Inferior parietal cortex (tissue), 1 donor: ENCODE measurements around the gene KIAA1671.

Source experiments
- DNase-seq: peaks from one replicate; pipeline ENCODE4 v3.0.0-alpha.2; 2016; ENCODE audit errors: extremely low spot score

KIAA1671 gene

DNA sequence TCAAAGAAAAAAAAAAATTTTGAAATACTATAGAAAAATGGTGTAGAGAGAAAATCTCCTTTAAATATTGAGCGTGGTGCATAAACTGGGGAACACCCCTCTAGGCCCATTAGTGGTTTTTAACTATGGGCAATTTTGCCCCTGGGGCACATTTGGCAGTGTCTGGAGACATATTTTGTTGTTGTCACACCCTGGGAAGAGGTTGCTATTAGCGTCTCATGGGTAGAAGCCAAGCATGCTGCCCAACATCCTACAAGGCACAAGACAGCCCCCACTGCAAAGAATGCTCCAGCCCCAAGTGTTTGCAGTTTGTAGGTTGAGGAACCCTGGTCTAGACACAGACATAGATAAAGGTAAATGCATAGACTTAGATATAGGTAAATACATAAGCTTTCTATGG lies 92.6 kb downstream of the KIAA1671 start:
- DNase-seq, result no peak

GRCh38 chr22:25048071-25048470 lies 95.6 kb downstream of the KIAA1671 start:
- DNase-seq, result no peak

DNA sequence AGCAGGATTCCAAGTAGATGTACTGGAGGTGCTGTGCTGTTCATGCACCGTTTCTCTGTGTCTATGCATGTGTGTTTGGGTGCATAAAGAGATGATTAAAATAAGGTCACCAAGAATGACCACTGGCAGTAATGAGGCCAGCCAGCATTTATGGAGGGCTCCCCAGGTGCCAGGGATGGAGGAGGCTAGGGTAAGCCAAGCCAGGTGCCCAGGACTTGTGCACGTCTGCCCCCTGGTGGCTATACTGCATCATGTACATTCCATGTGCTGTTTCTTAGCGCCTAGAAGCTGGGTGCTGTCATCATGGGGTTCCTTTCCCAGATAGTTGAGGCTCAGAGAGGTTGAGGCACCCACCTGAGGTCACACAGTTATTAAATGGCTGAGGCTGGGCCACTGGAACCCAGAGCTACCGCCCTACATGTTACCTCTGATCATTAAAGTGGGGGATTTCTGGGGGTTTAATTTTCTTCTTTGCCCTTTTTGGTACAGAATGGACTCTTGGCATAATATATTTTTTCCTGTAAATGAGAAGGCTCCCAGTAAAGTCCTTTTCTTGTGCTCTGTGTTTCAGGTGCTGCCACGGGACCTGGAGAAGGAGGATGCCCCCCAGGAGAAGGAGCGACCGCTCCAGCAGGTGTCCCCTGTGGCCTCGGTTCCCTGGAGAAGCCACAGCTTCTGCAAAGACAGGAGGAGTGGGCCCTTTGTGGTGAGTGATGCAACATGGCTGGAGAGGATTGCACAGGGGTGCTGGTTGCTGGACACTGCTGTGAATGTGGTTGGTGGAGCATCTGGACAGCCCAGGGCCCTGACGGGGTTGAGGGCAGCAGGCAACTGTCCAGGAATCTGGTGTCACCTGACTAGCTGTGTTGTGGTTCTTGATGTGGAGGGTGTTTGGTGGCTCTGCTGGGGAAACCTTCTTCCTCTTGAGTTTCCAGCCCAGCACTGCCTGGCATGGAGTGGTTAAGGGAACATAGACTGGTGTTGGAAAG lies 96.4 kb downstream of the KIAA1671 start:
- peak; percentile 81 for DNase-seq

DNA sequence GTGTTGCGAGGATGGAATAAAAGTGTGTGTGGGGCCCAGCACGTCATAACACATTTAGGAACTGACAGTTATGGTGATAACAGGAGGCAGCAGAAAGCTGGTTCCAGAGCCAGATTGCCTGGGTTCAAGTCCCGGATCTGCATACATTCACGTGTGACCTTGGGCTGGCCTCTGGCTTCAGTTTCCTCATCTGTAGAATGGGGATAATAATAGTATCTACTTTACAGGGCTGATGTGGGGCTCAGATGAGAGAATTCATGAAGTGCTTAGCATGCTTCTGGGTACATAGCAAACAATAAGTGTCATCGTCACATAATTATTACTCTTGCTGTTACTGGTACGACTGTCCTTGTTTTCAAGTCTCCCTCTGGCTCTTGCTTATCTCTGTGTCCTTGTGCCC lies 97.3 kb downstream of the KIAA1671 start:
- DNase-seq, result no peak

DNA sequence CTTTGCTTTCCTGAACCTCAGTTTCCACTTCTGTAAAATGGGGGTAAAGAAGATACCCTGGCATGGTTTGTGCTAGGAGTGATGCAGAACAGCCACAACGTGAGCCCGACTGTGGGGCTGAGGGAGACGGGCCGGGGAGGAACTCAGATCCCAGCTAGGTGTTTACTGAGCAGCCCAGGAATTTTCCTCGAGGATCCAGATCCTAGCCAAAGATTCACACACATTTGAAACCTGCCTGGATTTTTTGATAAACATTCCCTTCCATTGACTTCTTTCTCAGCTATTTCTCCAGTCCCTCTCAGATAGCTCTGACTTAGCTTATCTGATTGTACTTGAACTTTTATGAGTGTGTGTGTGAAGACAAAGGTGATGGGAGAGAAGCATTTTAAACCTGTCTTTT lies 98.0 kb downstream of the KIAA1671 start:
- DNase-seq, result no peak

- no peak for DNase-seq
Observed at GRCh38 chr22:25051073-25051472, 98.6 kb downstream of the KIAA1671 start.

GRCh38 chr22:25051983-25052710 lies 99.6 kb downstream of the KIAA1671 start:
- DNase-seq, result no peak

- no peak for DNase-seq
Observed at GRCh38 chr22:25053153-25053805, 100.8 kb downstream of the KIAA1671 start.

GRCh38 chr22:25054943-25055511 lies 102.5 kb downstream of the KIAA1671 start:
- peak; percentile 19 for DNase-seq

GRCh38 chr22:25057013-25057881 lies 104.7 kb downstream of the KIAA1671 start:
- DNase-seq, result peak; percentile 55

GRCh38 chr22:25059438-25059837 lies 106.9 kb downstream of the KIAA1671 start:
- DNase-seq, result no peak

DNA sequence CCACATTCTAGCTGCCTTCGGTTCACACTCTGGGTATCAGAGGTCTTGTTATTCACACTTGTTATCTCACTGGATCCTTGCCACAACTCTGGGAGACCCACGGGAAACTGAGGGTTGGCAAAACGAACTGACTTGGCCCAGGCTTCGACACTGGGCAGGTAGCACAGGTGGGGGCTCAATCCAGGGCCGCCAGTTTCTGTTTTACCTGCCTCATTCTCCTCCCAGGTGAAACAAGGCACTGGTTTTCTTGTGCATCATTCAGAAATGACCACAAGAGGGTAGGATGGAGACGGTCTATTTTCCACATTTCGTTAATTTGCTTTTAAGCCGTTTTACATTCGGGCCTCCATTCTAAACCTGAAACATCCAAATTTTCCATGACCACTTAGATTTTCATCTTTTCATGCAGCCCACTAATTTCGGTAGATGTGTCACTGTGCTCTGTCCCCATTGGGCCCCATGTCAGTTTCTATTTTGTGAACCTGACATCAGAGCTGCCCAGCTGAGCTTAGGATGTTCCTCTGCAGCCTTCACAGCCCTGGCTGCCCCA lies 108.1 kb downstream of the KIAA1671 start:
- DNase-seq, result no peak

DNA sequence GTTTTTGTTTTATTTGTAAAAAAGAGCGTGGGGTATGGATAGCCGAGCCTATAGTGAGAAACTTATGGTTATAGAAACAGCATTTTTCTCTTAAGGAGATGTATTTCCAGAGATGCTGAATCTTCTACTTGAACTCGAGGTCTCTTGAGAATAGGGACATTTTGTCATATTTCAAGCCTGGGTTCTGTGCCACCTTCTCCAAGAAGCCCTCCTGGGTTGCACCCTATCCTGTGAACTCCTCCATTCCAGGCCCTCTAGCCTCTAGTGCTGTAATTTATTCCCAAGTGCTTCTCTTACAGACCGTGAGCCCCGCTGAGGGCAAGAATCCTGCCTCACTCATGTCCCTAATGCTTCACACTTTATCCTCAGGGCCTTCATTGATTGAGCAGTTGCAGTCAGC lies 108.6 kb downstream of the KIAA1671 start:
- DNase-seq, result no peak

GRCh38 chr22:25061605-25062376 lies 109.3 kb downstream of the KIAA1671 start:
- no peak for DNase-seq

DNA sequence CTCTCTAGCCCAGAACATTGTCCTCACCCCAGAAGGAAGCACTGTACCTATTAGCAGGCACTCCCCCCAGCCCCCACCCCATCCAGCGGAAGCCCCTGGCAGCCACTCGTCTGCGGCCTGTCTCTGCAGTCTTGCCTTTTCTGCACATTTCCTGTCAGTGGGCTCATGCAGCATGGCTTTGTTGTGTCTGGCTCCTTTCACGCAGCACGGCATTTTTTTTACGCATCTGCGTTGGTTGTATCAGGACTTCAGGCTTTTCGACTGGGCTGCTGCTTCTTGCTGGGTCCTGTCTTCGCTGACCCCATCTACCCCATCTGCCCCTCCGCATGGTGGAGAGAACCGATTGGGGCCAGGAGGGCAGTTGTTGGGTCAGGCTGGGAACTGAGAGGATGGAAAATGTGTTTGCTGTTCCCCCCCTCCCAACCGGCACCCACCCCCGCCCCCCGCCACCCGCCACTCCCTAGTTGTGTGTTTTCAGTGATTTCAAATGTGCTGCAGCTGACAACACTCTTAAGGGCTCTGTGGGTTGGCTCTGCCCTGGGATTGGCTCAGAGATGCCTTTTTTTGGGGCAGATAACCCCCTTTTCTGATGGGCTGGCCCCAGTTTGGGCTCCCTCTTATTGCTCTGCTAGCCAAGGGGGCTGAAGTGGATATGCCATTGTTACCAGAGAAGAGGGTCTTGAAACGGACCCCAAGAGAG lies 110.0 kb downstream of the KIAA1671 start:
- no peak for DNase-seq

GRCh38 chr22:25064894-25065560 lies 112.5 kb downstream of the KIAA1671 start:
- DNase-seq, result no peak

- DNase-seq, result no peak
Observed at GRCh38 chr22:25066861-25067435, 114.4 kb downstream of the KIAA1671 start.

DNA sequence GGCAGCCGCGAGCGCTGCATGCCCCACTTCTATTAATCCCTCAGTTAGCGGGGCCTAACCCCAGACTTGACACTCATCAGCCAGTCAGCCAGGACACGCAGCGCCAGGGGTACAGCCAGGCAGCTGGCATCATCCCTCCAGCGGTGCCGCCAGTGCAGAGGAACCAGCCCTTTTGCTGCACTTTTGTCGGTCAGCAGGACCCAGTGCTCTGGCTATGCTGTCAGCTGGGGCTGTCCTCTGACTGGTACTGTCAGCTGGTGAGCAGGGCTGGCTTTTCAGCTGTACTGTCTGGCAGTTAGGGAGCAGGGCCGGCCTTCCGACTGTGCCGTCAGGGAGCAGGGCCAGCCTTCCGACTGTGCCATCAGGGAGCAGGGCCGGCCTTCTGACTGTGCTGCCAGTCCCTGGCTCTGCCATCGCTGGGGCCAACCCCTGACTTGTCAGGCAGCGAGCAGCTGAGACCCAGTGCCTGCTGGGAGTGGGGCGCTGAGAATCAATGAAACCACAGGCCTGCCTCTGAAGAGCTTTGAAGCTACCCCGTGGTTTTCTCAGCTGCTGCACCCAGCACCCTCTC lies 115.4 kb downstream of the KIAA1671 start:
- DNase-seq, result no peak
